GM23248 (cell line): ENCODE data around the gene CRK. TPM values are rescaled to one million over a fixed set of nuclear protein-coding genes. Genes with fewer than 3 reads are reported as not detected.
A peak's percentile ranks its signal among the peaks of the same experiment; 100 is the strongest.

Experiments
- DNase-seq: peaks from one replicate; pipeline ENCODE4 v3.0.0-alpha.2; 2015
- H2AFZ ChIP-seq: fragments of 200-600 bp; sonication (generic); 2 replicates; pipeline ENCODE4 v1.6.1; 2016; ENCODE audit warnings: antibody characterized with exemption
- H3F3A ChIP-seq: fragments of 200-600 bp; sonication (generic); 2 replicates; pipeline ENCODE4 v1.6.1; 2016; ENCODE audit warnings: mild to moderate bottlenecking, antibody characterized with exemption, mixed run types; ENCODE audit not compliant: insufficient read depth
- H3K27ac ChIP-seq: fragments of 200-600 bp; sonication (generic); 2 replicates; pipeline ENCODE4 v1.5.1; 2016; ENCODE audit warnings: mild to moderate bottlenecking
- H3K27me3 ChIP-seq: fragments of 200-600 bp; sonication (generic); replicated peaks from 2 replicates; pipeline ENCODE4 v1.6.1; 2016; ENCODE audit warnings: mild to moderate bottlenecking; ENCODE audit not compliant: insufficient read depth
- H3K36me3 ChIP-seq: fragments of 200-600 bp; sonication (generic); 2 replicates; pipeline ENCODE4 v1.6.1; 2016; ENCODE audit warnings: low read depth, mild to moderate bottlenecking
- H3K4me1 ChIP-seq: fragments of 200-600 bp; sonication (generic); 2 replicates; pipeline ENCODE4 v1.6.1; 2016; ENCODE audit warnings: mild to moderate bottlenecking; ENCODE audit not compliant: insufficient read depth
- H3K4me2 ChIP-seq: fragments of 200-600 bp; sonication (generic); one replicate; pipeline ENCODE4 v1.6.1; 2016; ENCODE audit warnings: mild to moderate bottlenecking; ENCODE audit not compliant: unreplicated experiment
- H3K4me3 ChIP-seq: fragments of 200-600 bp; sonication (generic); 2 replicates; pipeline ENCODE4 v1.5.1; 2016; ENCODE audit warnings: mild to moderate bottlenecking
- H3K79me2 ChIP-seq: fragments of 200-600 bp; sonication (generic); 2 replicates; pipeline ENCODE4 v1.6.1; 2016; ENCODE audit warnings: mild to moderate bottlenecking; ENCODE audit not compliant: insufficient read depth
- H3K9ac ChIP-seq: fragments of 200-600 bp; sonication (generic); 2 replicates; pipeline ENCODE4 v1.6.1; 2016; ENCODE audit warnings: mild to moderate bottlenecking
- H3K9me2 ChIP-seq: fragments of 200-600 bp; sonication (generic); 2 replicates; pipeline ENCODE4 v1.6.1; 2016; ENCODE audit warnings: mixed run types, mild to moderate bottlenecking, moderate library complexity; ENCODE audit not compliant: insufficient read depth
- H3K9me3 ChIP-seq: fragments of 200-600 bp; sonication (generic); one replicate; pipeline ENCODE4 v1.6.1; 2017; ENCODE audit warnings: low read depth
- H4K20me1 ChIP-seq: fragments of 200-600 bp; sonication (generic); 2 replicates; pipeline ENCODE4 v1.6.0; 2016; ENCODE audit not compliant: insufficient read depth
- EZH2 ChIP-seq: fragments of 200-600 bp; sonication (generic); IDR thresholded peaks from 2 replicates; pipeline ENCODE4 v1.6.1; 2018; ENCODE audit warnings: antibody characterized with exemption, mild to moderate bottlenecking; ENCODE audit not compliant: insufficient read depth, poor library complexity, severe bottlenecking
- EZH2phosphoT487 ChIP-seq: fragments of 200-600 bp; sonication (generic); IDR thresholded peaks from 2 replicates; pipeline ENCODE4 v1.6.1; 2018; ENCODE audit warnings: antibody characterized with exemption, moderate library complexity, mild to moderate bottlenecking, low read depth; ENCODE audit not compliant: insufficient read depth
- WGBS, 2 experiments: methylation state at CpG; one replicate each; pipeline ENCODE4 v1.1.6; 2015 to 2017; ENCODE audit warnings: low lambda C conversion rate in 2 of 2, low coverage in 1 of 2; ENCODE audit errors: missing lambda C conversion rate in 2 of 2; 5-methylcytosine and 5-hydroxymethylcytosine counted together
- in situ Hi-C: fragments of 300-500 bp; cut with MboI; formaldehyde crosslinking; loops from 2 replicates; pipeline ENCODE4 v1.15.0; 2020
- polyA plus RNA-seq: library from polyadenylated mRNA; unstranded; fragments of >200 nt; fragmentation: Nextera tagmentation; extraction: Ambion mirVana; gene quantifications from 2 replicates; pipeline ENCODE4 v1.2.1, GENCODE V29; 2016
- total RNA-seq: library from RNA; depleted of rRNA; stranded (reverse); fragments of >200 nt; shearing (Covaris generic); gene quantifications from 2 replicates; pipeline ENCODE4 v1.2.3, GENCODE V29; 2014

Gene CRK
- total and polyA plus RNA-seq, 2 experiments from 2014 or later: 86.0 to 117 TPM

DNA sequence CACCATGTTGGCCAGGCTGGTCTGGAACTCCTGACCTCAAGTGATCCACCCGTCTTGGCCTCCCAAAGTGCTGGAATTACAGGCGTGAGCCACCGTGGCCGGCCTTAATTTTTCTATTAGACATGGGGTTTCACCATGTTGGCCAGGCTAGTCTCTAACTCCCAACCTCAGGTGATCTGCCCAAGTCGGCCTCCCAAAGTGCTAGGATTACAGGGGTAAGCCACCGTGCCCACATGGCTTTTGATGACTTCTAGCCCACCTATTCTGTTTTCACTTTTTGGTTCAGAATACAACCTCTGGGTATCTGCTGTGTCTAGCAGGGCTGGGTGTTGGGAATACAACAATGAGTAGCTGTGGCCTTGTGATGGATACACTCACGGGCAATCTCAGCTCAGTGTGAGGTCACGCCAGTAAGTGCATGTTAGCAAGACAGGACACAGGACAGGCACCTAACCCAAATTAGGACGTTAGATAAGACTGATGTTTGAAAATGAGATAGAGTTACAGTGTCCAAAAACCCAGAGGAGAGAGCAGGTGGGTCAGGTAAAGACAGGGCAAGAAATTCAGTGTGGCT lies 41.9 kb downstream of the CRK start:
- Histone ChIP-seq H3K36me3 (peaks cover 2% of the 10 kb centered on the region; the same call in 1 of the 2 replicates), H3K9me2 (no peaks in the 10 kb centered on the region), H3K4me1 (peaks cover 10% of the 10 kb centered on the region; the same call in 1 of the 2 replicates), H3K79me2 (peaks cover 24% of the 10 kb centered on the region), H3F3A (peaks cover 27% of the 10 kb centered on the region), H2AFZ (no peak overlapping the region), H3K4me2 (no peak overlapping the region), H4K20me1 (no peaks in the 10 kb centered on the region), H3K27me3 (no peaks in the 10 kb centered on the region), H3K9me3 (no peaks in the 10 kb centered on the region), H3K27ac (no peak overlapping the region), H3K9ac (no peak overlapping the region), H3K4me3 (no peak overlapping the region)
- TF ChIP-seq EZH2phosphoT487 (no peak), EZH2 (no peak)
- in situ Hi-C loops: no loop called here
- no peak for DNase-seq
- whole genome bisulfite sequencing, 2 experiments: 78 to 84% methylated on average over 5 to 8 of the region's 9 CpGs

DNA sequence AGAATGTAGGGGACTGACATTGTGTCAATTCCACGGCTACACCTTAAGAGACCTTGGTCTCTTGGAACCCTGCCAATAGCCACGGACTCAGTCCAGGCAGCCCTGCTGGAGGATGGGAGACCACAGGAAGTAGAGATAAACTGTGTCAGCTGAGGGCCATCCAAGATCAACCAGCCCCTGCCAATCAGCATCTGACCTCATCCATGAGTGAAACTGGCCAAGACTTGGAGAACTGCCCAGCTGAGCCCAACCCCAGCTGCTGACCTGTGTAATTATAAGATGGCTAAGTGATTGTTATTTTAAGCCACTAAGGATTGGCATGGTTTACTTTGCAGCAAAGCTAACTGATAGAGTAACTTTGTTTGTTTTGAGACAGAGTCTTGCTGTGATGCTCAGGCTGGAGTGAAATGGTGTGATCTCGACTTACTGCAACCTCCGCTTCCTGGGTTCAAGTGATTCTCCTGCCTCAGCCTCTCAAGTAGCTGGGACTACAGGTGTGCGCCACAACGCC lies 42.7 kb downstream of the CRK start:
- Histone ChIP-seq H3K27ac (peak overlapping the region; percentile 11; the same call in 1 of the 2 replicates), H2AFZ (no peak overlapping the region), H4K20me1 (no peaks in the 10 kb centered on the region), H3K4me1 (peaks cover 10% of the 10 kb centered on the region; the same call in 1 of the 2 replicates), H3K36me3 (peaks cover 2% of the 10 kb centered on the region; the same call in 1 of the 2 replicates), H3F3A (peaks cover 27% of the 10 kb centered on the region), H3K79me2 (peaks cover 17% of the 10 kb centered on the region), H3K9ac (no peak overlapping the region), H3K9me2 (no peaks in the 10 kb centered on the region), H3K4me3 (no peak overlapping the region), H3K4me2 (peak overlapping the region; percentile 26), H3K9me3 (no peaks in the 10 kb centered on the region), H3K27me3 (no peaks in the 10 kb centered on the region)
- peak; percentile 73 for DNase-seq
- TF ChIP-seq EZH2: no peak
- TF ChIP-seq EZH2phosphoT487: no peak
- in situ Hi-C loops: no loop called here
- 60 to 71% methylated on average over 6 of the region's 6 CpGs for WGBS, 2 experiments

DNA sequence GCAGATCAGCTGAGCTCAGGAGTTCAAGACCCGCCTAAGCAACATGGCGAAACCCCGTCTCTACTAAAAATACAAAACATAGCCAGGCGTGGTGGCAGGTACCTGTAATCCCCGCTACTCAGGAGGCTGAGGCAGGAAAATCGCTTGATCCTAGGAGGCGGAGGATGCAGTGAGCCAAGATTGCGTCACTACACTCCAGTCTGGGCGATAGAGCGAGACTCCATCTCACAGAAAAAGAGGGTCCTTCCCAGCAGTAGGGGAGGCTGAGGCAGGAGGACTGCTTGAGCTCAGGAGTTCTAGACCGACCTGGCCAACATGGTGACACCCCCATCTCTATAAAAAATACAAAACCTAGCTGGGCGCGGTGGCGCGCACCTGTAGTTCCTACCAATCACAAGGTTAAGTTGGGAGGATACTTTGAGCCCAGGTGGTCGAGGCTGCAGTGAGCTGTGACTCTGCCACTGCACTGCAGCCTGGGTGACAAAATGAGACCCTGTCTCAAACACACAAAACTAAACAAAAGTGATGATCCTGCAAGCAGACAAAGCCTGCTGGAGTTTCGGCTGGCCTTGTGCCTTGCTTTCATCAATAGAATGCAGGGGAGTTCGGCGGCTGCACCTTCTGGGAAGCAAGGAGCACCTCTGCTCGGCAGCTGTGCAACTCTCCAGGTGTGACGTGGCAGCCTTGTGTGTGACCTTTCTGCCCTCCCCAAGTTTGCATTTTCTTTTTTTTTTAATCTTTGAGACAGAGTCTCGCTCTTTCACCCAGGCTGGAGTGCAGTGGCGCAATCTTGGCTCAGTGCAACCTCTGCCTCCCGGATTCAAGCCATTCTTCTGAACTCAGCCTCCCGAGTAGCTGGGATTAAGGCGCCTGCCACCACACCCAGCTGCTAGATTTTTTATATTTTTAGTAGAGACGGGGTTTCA lies 43.6 kb downstream of the CRK start:
- Histone ChIP-seq H3F3A (peaks cover 27% of the 10 kb centered on the region), H3K4me3 (no peak overlapping the region), H3K36me3 (peaks cover 2% of the 10 kb centered on the region; the same call in 1 of the 2 replicates), H2AFZ (no peak overlapping the region), H3K9me3 (no peaks in the 10 kb centered on the region), H3K4me1 (peaks cover 10% of the 10 kb centered on the region; the same call in 1 of the 2 replicates), H3K27me3 (no peaks in the 10 kb centered on the region), H3K9me2 (no peaks in the 10 kb centered on the region), H3K79me2 (peaks cover 10% of the 10 kb centered on the region; the same call in 1 of the 2 replicates), H3K9ac (no peak overlapping the region), H4K20me1 (no peaks in the 10 kb centered on the region), H3K4me2 (peak overlapping the region; percentile 26), H3K27ac (peak overlapping the region; percentile 11; the same call in 1 of the 2 replicates)
- no peak for TF ChIP-seq EZH2phosphoT487
- no peak for TF ChIP-seq EZH2
- 72 to 75% methylated on average over 26 to 27 of the region's 27 CpGs for WGBS, 2 experiments
- in situ Hi-C loops: no loop called here
- DNase-seq: no peak

DNA sequence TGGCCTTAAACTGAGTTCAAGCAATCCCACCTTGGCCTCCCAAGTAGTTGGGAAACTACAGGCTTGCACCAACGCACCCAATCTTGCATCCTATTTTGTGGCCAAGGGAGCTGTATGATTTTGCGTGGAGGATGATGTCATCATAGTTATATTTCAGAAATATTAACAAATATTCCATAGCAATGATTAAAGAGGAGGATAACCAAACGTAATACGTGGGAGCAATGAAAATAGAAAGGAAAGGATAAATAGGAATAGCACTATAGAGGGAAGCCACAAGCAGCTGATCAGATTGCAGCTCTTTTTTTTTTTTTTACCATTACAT lies 53.8 kb downstream of the CRK start:
- H3K79me2 ChIP-seq: peaks cover 28% of the 10 kb centered on the region
- H3K4me2 ChIP-seq: no peak overlapping the region
- TF ChIP-seq EZH2 (no peak), EZH2phosphoT487 (no peak)
- no peaks in the 10 kb centered on the region for H3K9me3 ChIP-seq
- DNase-seq: no peak
- no peaks in the 10 kb centered on the region for H3K36me3 ChIP-seq
- peaks cover 19% of the 10 kb centered on the region for H3F3A ChIP-seq
- H3K9me2 ChIP-seq: no peaks in the 10 kb centered on the region
- peaks cover 8% of the 10 kb centered on the region for H4K20me1 ChIP-seq
- no peak overlapping the region for H2AFZ ChIP-seq
- peaks cover 9% of the 10 kb centered on the region for H3K4me1 ChIP-seq
- H3K27ac ChIP-seq: no peak overlapping the region
- WGBS, 2 experiments: 94 to 95% methylated on average over 4 of the region's 4 CpGs
- no peaks in the 10 kb centered on the region for H3K27me3 ChIP-seq
- no peak overlapping the region for H3K9ac ChIP-seq
- no peak overlapping the region for H3K4me3 ChIP-seq
- in situ Hi-C loops: no loop called here
